Left renal pelvis (tissue), 4 donors: ENCODE measurements around the gene TOX4. TPM values are rescaled to one million over a fixed set of nuclear protein-coding genes. Genes with fewer than 3 reads are reported as not detected.

Experiments
- DNase-seq, 4 donors: peaks; one replicate each; pipeline ENCODE4 v3.0.0-alpha.2; 2013; ENCODE audit warnings: low read depth in 4 of 4, low spot score in 3 of 4
- polyA plus RNA-seq, 4 donors: library from polyadenylated mRNA; unstranded; fragments of 120-200 nt; gene quantifications; one replicate each; pipeline ENCODE4 v1.2.1, GENCODE V29; 2013; ENCODE audit not compliant: insufficient read length in 4 of 4

TOX4 gene
- polyA plus RNA-seq, 4 donors, result 50.0 to 62.7 (median 59.5) TPM

DNA sequence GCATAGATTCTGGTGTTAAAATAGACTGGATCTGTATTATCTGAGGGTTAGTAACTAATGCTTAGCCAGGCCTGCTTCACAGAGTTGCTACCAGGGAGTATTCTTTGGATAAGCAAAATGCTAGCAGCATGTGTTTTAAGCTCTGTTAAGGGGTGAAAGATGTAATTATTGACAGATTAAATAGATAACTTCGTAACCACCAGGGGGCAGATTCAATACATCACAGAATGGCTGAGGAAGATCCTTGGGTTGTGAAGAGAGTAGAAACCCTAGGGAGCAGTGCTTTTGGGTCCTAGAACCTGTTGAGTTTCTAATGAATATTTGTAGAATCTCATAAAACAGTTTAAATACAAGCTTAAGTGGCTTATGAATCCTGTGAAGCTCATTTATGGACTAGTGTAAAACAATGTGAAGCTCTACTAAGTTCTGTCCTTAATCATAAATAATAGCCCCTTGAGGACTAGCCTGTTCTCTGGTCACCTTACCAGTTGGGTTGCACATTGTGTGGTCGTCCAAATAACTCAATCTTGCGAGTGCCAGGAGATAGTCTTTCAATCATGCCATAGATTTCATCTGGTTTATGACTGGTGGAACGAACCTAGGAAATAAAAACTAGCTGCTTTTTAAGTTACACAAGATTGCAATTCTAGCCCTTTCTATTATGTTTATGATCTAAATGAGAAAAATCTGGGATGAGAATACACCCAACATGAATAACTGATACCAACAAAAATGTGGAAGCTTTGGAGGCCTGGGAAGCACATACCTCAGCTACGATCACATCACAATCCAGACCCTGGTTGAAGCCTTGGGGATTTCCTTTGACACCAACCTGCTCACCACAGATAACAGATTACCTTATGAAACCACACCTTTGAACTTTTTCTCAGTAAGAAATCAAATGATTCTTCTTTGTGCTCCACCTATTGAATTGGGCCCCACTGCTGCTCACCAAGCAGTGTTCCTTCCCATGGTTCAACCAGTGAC lies 21.8 kb downstream of the TOX4 start:
- DNase-seq, result peak in 1 of 4 donors; percentile 38

DNA sequence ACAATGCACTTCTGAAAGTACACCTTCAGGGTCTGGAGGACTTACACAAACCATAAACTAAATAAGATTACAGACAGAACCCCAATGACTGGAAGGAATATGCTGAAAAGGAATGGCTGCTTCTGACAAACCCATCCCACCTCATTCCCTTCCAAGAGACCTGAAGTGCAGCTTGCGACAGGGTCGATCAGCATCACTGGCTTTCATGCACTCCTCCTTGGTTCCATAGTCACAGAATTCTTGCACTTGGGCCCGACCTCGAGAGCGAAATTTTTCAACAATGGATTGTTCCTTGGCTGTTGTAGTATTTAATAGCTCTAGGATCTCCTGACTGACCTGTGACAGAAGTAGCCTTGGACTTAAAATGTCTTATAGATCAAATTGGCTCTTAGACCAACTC lies 24.6 kb downstream of the TOX4 start:
- no peak for DNase-seq

DNA sequence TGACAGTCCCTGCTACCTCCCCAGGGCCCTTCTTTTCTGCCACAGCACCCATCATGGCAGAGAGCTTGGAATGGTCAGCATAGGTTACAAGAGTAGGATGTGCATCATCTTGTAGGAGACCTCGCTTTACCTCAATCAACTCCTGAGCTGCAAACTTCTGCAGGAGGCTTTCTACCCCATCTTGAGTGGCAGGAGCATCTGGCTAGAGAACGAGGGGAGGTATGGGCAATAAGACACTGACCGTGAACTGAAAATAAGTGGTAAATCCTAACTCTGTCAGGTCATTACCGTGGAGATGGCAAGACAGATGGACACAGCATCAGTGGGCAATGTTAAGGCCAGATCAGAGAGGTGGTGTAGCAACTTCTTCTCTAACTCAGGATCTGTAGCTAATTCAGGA lies 26.4 kb downstream of the TOX4 start:
- no peak for DNase-seq

DNA sequence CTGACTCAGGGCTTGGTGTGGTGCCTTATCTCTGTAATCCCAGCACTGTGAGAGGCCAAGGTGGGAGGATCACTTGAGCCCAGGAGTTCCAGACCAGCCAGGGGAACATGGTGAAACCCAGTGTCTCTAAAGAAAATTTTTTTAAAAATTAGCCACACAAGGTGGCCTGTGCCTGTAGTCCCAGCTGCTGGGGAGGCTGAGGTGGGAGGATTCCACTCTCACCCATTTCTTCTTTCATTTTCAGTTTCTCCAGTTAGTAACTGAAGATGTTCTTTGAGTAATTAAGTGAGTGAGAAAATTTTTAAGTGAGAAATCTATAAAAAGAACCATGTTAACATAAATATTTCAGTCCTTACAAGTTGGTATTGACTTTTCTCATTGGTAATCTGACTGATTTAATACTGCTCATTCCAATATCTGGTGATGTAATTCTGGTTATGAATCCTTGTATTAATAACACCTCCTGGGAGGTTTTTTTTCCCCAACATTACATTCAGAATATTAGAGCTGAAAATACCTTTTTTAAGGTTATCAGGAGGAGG lies 28.1 kb downstream of the TOX4 start:
- DNase-seq, result no peak

DNA sequence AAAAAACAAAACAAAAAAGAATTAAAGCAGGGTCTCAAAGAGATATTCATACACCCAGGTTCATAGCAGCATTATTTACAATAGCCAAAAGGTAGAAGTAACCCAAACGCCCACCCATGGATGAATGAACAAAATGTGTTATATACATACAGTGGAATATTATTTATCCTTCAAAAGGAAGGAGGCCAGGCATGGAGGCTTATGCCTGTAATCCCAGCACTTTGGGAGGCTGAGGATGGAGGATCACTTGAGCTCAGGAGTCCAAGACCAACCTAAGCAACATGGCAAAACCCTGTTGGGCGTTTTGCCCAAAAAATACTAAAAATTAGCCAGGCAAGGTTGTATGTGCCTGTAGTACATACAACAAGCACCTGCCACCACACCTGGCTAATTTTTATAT lies 29.6 kb downstream of the TOX4 start:
- no peak for DNase-seq

DNA sequence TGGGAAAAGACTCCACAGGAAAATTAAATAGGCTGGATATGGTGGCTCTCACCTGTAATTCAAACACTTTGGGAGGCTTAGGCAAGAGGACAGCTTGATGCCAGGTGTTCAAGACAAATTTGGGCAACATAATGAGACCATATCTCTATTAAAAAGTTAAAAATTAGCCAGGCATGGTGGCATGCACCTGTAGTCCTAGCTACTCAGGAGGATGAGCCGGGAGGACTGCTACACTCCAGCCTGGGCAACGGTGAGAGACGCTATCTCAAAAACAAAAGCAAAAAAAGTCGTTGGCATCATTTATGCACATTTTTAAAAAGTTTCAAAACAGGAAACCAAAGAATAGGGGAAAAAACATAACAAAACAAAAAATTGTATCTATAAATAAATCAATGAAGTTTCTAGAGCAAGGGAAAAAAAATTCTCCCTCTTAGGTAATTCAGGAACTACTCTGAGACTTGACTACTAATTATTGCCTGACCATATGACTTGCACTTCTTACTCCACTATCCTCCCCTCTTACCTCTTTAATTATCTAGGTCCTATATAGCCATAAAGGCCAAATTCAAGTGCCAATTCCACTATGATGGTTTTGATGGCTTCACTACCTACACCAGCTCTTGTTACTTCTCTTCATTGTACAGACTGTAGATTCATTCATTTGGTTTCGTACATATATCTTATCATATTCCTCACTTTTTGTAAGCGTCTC lies 32.6 kb downstream of the TOX4 start:
- no peak for DNase-seq

DNA sequence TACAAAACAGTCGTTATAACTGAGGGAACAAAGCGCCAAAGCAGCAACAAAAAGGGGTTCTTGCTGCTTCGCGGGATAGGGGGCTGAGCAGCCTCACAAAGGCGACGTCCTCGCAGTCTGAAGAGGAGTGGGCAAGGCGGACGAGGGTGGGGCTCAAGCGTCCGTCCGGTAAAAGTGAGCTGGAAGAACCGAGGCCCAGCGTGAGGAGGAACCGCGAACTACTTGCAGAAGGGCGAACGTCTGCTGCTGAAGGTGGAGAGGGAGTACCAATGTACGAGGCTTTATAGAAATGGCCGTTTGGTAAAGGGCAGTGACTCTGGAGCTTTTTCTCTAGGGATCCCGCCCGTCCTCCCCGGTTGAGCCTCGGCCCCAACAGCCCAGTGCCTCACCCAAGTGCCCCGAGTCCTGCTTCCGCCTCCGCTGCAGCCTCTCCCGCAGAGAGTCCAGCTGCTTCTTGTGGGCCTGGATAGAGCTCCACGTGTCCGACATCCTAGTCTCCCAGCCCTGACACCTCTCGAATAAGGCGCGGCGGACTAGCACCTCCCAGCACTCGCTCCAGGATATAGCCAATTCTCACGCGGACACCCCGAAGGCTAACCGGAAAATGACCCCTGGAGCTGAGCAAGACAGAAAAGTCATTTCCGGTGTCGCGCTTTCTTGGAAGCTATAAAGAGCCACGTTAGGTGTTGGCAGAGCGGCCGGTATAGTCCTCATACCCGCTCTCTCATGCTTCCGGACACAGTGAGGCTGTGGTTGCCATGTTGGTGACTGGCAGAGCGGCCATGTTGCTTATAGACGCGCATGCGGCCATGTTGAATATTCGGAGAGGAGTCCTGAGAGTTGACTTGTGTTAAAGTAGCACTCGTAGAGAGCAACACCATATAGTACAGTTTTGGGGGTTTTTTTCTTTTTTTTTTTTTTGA lies 34.0 kb downstream of the TOX4 start, which contains the start of gene METTL3:
TSS of gene METTL3 (minus strand) at position 606 of the 923 bp plus-strand sequence. CDS start at position 489, 117 bp downstream.
- peak; percentile 96 to 98 (median 97) for DNase-seq

DNA sequence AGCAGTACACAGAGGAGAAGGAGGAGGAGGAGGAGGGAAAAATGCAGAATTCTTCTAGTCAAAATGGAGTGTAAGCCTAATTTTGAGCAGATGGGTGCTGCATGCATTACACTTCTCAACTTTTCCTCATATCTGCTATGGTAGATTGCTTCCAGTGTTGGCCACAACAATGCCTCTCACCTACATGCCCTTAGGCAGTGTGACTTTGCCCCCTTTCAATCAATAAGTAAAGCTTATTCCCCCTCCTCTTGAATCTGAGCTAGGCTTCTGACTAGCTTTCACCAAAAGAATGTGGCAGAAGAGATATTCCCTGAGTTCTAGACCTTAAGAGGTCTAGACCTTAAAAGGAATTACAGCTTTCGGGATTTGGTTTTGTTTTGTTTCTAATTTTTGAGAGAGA lies 37.3 kb downstream of the TOX4 start:
- DNase-seq, result no peak

DNA sequence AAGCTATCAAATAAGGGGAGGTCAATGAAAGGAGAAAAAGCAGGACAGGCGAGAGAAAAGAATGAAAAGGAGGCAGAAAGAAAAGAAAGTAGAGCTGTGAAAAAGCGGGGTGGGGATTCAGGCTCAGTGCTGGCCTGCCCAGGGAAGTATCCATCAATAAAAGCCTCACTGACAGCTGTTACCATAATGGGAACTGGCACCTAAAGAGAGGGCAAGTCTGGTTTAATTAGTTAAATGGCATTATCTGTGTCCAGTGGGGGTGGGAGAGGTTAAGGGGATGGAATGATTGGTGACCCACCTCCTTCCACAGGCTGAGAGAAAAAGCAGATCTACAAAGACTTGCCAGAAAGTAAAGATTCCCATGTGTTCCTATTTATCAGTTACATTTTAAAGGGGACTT lies 41.7 kb downstream of the TOX4 start:
- DNase-seq, result no peak

DNA sequence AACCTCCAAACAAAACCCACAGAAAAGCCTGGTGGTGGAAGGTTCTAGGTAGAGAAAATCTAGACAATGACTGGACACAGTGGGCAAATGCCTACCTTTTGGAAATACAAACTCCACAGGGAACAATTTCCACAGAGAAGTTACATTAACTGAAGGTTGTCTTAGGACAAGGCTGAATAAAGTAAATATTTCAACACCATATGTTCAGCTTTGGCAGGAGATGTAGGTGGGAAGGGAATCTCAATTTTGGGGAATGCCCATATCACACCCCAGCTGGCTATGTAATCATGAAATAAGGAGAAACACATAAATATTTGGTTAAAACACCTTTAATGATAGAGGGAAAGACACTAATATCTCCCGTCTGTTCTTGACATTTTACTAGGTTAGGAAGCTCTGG lies 43.8 kb downstream of the TOX4 start:
- DNase-seq, result no peak

DNA sequence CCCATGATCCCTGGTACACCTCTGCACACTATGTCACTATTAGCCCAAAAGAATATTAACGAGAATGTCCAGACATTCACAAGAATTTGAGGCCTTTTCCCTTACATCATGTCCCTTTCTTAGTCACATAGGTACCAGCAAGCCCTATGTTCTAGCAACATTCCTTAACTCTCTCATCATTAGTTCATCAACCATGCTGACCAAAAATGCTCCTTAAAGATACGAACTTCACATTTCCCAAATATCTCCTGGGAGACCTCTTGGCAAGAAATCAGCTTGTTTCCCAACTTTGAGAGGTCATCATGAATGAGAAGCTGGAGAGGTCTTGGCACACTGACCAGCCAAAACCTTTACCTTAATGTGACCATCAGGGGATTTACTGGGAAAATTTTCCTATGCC lies 44.5 kb downstream of the TOX4 start:
- DNase-seq, result no peak

DNA sequence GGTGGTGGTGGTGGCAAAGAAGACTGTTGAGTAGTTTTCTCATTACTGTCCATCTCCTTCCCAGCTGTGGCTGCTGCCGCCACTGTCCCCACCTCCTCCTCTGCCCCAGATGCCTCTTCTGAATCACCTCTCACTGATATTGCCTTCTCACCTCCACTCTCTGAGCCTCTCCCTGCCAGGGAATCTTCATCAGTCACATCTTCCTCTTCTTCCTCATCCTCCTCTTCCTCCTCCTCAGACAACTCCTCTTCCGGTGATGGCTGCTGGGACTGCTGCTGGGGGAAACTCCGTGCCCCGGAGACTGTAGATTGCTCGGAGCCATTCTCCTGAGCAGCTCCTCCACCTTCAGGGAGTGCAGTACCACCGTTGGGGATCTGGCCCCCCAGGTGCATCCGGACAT lies 46.2 kb downstream of the TOX4 start:
- DNase-seq, result no peak

DNA sequence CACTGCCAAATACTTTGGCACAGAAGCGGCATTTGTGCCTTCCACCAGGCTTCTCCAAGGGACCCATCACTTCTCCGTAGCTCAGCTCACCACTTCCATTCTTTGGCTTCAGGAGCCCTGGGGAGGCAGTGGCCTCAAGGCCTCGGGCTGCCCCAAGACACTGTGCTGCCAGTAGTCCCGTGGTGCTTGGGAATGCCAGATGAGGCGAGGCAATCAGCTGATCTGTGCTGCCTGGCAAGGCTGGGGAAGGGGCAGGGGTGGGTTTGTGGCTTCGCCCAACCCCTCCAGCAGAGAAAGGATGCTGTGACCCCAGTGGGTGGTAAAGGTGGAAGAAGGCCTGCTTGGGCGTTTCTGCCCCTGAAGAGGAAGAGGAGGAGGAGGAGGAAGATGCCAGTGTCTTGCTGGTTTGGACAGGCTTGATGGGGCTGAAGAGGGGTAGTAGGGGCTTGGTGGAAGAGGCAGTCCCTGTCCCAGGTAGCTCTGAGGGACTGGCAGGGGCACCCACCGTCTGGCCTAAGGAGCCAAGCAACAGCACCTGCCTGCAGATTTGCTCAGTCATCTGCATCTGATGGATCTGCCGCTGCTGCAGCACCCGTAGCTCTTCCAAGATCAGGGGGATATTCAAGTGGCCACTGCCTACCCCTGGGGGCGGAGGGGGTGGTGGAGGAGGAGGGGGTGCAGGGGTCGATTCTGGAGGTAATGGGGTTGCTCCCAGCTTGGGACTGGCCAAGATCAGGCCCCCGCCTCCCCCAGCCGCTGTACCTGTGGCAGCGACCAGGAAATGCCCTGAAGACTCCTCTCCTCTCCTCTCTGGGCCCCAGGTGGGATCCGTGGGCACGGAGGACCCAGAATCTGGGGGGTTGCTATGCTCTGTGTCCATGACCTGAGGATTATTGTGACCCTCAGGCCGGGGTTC lies 47.8 kb downstream of the TOX4 start:
- DNase-seq, result no peak

DNA sequence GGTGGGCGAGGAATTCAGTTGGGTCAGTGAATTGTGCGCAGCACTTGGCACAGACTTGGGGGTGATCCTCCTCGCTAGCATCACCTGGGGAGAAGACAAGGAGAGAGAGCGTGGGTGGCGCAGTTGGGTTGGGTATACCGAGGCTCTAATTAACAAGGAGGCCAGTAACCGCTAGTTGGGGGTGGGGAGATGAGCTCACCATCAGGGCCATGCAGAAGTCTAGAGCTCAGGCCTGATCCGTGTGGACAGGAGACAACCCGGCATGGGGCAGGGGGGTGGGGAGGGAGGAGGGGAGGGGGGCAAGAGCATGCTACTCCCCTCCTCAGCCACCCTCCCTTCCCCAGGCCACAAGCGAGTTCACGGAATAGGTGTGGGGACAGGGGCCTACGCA lies 48.6 kb downstream of the TOX4 start:
- DNase-seq, result no peak

DNA sequence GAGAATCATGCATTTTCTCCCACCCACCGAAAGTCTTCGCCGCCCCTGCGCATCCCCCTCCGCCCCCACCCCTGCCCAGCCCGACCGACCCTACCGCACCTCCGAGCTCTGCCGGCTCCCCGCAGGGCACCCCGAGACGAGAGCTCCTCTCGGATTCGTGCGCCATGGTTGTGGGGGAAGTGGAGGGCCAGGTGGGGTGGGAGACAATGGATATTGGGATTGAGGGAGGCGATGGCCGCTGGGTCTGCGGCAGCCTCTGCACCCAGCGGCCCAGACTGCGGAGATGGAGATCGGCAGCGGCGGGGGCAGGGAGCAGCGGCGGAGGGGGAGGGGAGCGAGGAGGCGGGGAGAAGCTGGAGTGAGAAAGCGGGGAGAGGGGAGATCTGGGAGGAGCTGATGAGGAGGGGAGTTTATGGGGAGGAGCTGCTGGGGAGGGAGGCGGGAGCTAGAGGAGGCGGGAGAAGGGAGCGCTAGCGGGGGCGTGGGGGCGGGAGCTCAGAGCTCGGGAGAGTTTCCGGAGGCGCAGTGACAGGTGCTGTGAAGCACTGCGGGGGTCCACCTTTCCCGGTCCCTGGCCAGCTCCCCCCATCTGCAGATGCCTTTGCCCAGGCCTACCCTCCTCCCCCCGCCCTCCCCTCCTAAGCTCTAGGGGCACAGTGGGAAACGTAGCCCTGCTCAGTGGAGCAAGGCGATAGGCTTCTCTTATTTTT lies 49.1 kb downstream of the TOX4 start, which contains the start of gene SALL2:
TSS of gene SALL2 (minus strand) at position 385 of the 710 bp plus-strand sequence. CDS start at position 166, 219 bp downstream.
- DNase-seq, result peak; percentile 81 to 88 (median 84)

DNA sequence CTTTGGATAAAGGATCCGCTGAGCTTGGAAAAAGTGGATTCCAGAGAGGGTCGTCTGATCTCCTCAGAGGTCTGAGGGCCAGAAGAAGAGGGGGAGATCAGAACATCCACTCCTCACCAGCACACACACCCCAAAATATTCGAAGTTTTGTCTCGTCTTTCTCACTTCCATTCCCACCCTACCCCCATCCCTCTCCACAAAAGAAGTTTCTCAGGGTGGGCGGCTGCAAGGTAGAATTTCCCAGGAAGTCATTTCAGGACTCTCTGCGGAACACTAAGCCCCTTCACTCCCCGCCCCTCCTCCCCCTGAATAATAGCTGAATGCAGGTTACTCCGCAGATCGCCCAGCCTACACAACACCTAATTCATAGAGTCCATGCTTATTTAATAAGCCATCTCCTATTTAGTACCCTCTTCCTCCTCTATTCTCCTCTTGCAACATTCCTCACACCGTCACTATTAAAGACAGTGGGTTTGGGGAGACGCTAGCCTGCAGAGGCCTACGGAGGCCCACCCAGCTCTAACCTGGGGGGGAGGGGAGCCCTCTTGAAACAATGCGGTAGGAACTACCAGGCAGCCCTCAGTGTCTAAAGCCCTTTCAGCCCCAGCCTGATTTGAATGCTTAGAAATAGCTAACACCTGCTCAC lies 49.8 kb downstream of the TOX4 start:
- no peak for DNase-seq

DNA sequence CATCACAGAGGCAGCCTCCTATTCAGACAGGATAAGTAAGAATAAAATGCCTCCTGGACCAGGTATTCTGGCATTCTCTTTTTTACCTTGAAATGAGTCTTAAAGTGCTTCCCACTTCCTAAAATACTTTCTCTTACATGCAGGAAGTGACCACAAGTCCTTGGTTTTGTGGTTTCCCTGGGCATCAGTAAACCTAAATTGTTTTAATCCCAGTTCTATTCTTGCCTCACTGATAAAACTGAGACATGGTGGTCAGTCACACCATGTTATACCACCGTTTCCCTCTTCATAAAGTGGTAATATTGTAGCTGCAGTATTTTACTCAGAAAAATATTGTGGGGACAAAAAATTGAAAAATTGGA lies 50.3 kb downstream of the TOX4 start:
- DNase-seq, result no peak
